Measurements from ENCODE around the gene ZNF804A. TPM values are rescaled to one million over a fixed set of nuclear protein-coding genes. Genes with fewer than 3 reads are reported as not detected.

Gene ZNF804A
- total RNA-seq, 3 donors from 2014 or later (not counting 1 experiment from before 2014, with no cell fraction given): 0.12 to 0.25 TPM; not detected in 1

GRCh38 chr2:184921676-184922075, 323.3 kb downstream of the ZNF804A start:
- Mint-ChIP-seq H3K4me3 (no peak overlapping the region), H3K27ac (no peak overlapping the region)
- DNase-seq: no peak

GRCh38 chr2:184923751-184924150, 325.4 kb downstream of the ZNF804A start:
- H3K27me3 Mint-ChIP-seq (ENCODE audit: low read depth in 2 of 2): no peaks in the 10 kb centered on the region
- Histone ChIP-seq H3K27me3 (ENCODE audit: control insufficient read depth, insufficient read depth, low read length) (no peaks in the 10 kb centered on the region), H3K4me1 (ENCODE audit: control insufficient read depth, insufficient read depth, low read length) (no peaks in the 10 kb centered on the region), H3K27ac (ENCODE audit: low read length) (no peak overlapping the region), H3K36me3 (ENCODE audit: control insufficient read depth, insufficient read depth, low read length) (no peaks in the 10 kb centered on the region), H3K4me3 (ENCODE audit: low read length) (no peak overlapping the region), H3K9me3 (ENCODE audit: control insufficient read depth, insufficient read depth, low read length) (peaks cover 15% of the 10 kb centered on the region)
- ATAC-seq (no peak), DNase-seq (no peak)
- intact Hi-C loops (cut with micrococcal nuclease): no loop called here
- no peak overlapping the region for H3K27ac Mint-ChIP-seq
- H3K9me3 Mint-ChIP-seq: peaks cover 14 to 30% of the 10 kb centered on the region in 2 donors
- WGBS (ENCODE audit: insufficient coverage): no CpG with 5 or more reads among the region's 1 CpG
- H3K4me1 Mint-ChIP-seq: no peaks in the 10 kb centered on the region
- no peak for TF ChIP-seq CTCF (IDR thresholded peaks at IDR 0.05)
- no peak overlapping the region for H3K4me3 Mint-ChIP-seq
- H3K36me3 Mint-ChIP-seq: peaks cover 25% of the 10 kb centered on the region

More at GRCh38 chr2:184921676-184922075, 323.3 kb downstream of the ZNF804A start:
- no peak for TF ChIP-seq CTCF (IDR thresholded peaks at IDR 0.05)
- H3K27ac ChIP-seq (ENCODE audit: low read length): no peak overlapping the region
- 55% methylated on average over 1 of the region's 2 CpGs for WGBS (ENCODE audit: insufficient coverage)
- Mint-ChIP-seq H3K27me3 (ENCODE audit: low read depth in 2 of 2) (no peaks in the 10 kb centered on the region), H3K4me1 (no peaks in the 10 kb centered on the region), H3K9me3 (peaks cover 15 to 32% of the 10 kb centered on the region in 2 donors), H3K36me3 (peaks cover 23% of the 10 kb centered on the region)
- no peak overlapping the region for H3K4me3 ChIP-seq (ENCODE audit: low read length)
- no peaks in the 10 kb centered on the region for H3K36me3 ChIP-seq (ENCODE audit: control insufficient read depth, insufficient read depth, low read length)
- no peaks in the 10 kb centered on the region for H3K27me3 ChIP-seq (ENCODE audit: control insufficient read depth, insufficient read depth, low read length)
- intact Hi-C loops (cut with micrococcal nuclease): no loop called here
- ATAC-seq: no peak
- H3K4me1 ChIP-seq (ENCODE audit: control insufficient read depth, insufficient read depth, low read length): no peaks in the 10 kb centered on the region
- no peaks in the 10 kb centered on the region for H3K9me3 ChIP-seq (ENCODE audit: control insufficient read depth, insufficient read depth, low read length)

- no peaks in the 10 kb centered on the region for H3K4me1 ChIP-seq (ENCODE audit: control insufficient read depth, insufficient read depth, low read length)
- no peak overlapping the region for H3K4me3 ChIP-seq (ENCODE audit: low read length)
- no peak for TF ChIP-seq CTCF (IDR thresholded peaks at IDR 0.05)
- intact Hi-C loops (cut with micrococcal nuclease): no loop called here
- no peak overlapping the region for H3K27ac ChIP-seq (ENCODE audit: low read length)
- H3K4me3 Mint-ChIP-seq: no peak overlapping the region
- no peaks in the 10 kb centered on the region for H3K27me3 Mint-ChIP-seq (ENCODE audit: low read depth in 2 of 2)
- WGBS (ENCODE audit: insufficient coverage): 91% methylated on average over 2 of the region's 2 CpGs
- peaks cover 23% of the 10 kb centered on the region for H3K9me3 ChIP-seq (ENCODE audit: control insufficient read depth, insufficient read depth, low read length)
- H3K27ac Mint-ChIP-seq: no peak overlapping the region
- no peaks in the 10 kb centered on the region for H3K4me1 Mint-ChIP-seq
- H3K36me3 ChIP-seq (ENCODE audit: control insufficient read depth, insufficient read depth, low read length): no peaks in the 10 kb centered on the region
- H3K36me3 Mint-ChIP-seq: peaks cover 25% of the 10 kb centered on the region
- no peak for DNase-seq
- H3K9me3 Mint-ChIP-seq: peaks cover 11 to 30% of the 10 kb centered on the region in 2 donors
- ATAC-seq: no peak
- no peaks in the 10 kb centered on the region for H3K27me3 ChIP-seq (ENCODE audit: control insufficient read depth, insufficient read depth, low read length)
Observed at GRCh38 chr2:184927040-184927439, 328.7 kb downstream of the ZNF804A start.

- Histone ChIP-seq H3K36me3 (ENCODE audit: control insufficient read depth, insufficient read depth, low read length) (no peaks in the 10 kb centered on the region), H3K4me3 (ENCODE audit: low read length) (no peak overlapping the region), H3K9me3 (ENCODE audit: control insufficient read depth, insufficient read depth, low read length) (no peaks in the 10 kb centered on the region), H3K27ac (ENCODE audit: low read length) (no peak overlapping the region), H3K27me3 (ENCODE audit: control insufficient read depth, insufficient read depth, low read length) (no peaks in the 10 kb centered on the region), H3K4me1 (ENCODE audit: control insufficient read depth, insufficient read depth, low read length) (no peaks in the 10 kb centered on the region)
- Mint-ChIP-seq H3K27ac (no peak overlapping the region), H3K27me3 (ENCODE audit: low read depth in 2 of 2) (no peaks in the 10 kb centered on the region), H3K4me3 (no peak overlapping the region), H3K36me3 (no peaks in the 10 kb centered on the region), H3K9me3 (peaks cover 16 to 24% of the 10 kb centered on the region in 2 donors), H3K4me1 (no peaks in the 10 kb centered on the region)
- no peak for TF ChIP-seq CTCF (IDR thresholded peaks at IDR 0.05)
- no peak for ATAC-seq
- no peak for DNase-seq
- intact Hi-C loops (cut with micrococcal nuclease): no loop called here
Observed at GRCh38 chr2:184936761-184937160, 338.4 kb downstream of the ZNF804A start.
